Naive thymus-derived CD4-positive, alpha-beta T cell (primary cell): Measurements from ENCODE around the gene GAMT. TPM values are rescaled to one million over a fixed set of nuclear protein-coding genes. Genes with fewer than 3 reads are reported as not detected.

ENCODE experiments used
- ATAC-seq: fragments of 150-1000 bp; cut with Tn5 transposase; 2 replicates; pipeline ENCODE4 v1.10.0; 2021; ENCODE audit warnings: mild to moderate bottlenecking, moderate library complexity
- CTCF ChIA-PET: fragments of 350-600 bp; sonication (Branson Sonifier 250); formaldehyde crosslinking; loops from one replicate; lab custom pipeline; 2021; ENCODE audit warnings: antibody characterized with exemption; lab: Charles Lee
- POLR2A ChIA-PET: fragments of 350-600 bp; sonication (Branson Sonifier 250); formaldehyde crosslinking; loops from one replicate; lab custom pipeline; 2021; ENCODE audit warnings: antibody characterized with exemption, inconsistent platforms; lab: Charles Lee
- DNase-seq, 9 donors: peaks; one replicate each; pipeline versions ENCODE4 v3.0.0 to v3.0.0-alpha.2; 2020 to 2022; ENCODE audit warnings: mixed read lengths in 1 of 9
- H3K27ac ChIP-seq: one replicate; pipeline ENCODE4 v1.7.0; 2013; ENCODE audit warnings: mild to moderate bottlenecking, low read depth, low read length, moderate library complexity
- H3K27me3 ChIP-seq, 2 donors: one replicate each; pipeline ENCODE4 v1.7.0; 2013; ENCODE audit warnings: low read length in 2 of 2, mild to moderate bottlenecking in 2 of 2, moderate library complexity in 2 of 2; ENCODE audit not compliant: control insufficient read depth in 2 of 2, insufficient read depth in 2 of 2
- H3K36me3 ChIP-seq, 3 experiments: 1 replicate in 2 of 3; 2 replicates in 1 of 3; pipeline ENCODE4 v1.7.0; 2013; ENCODE audit warnings: low read length in 3 of 3, mild to moderate bottlenecking in 3 of 3, moderate library complexity in 1 of 3; ENCODE audit not compliant: insufficient read depth in 3 of 3, control insufficient read depth in 2 of 3
- H3K4me1 ChIP-seq, 2 donors: one replicate each; pipeline ENCODE4 v1.7.0; 2013; ENCODE audit warnings: low read length in 2 of 2, mild to moderate bottlenecking in 2 of 2, moderate library complexity in 1 of 2; ENCODE audit not compliant: control insufficient read depth in 2 of 2, insufficient read depth in 2 of 2
- H3K4me3 ChIP-seq: 2 replicates; pipeline ENCODE4 v1.7.0; 2013; ENCODE audit warnings: mild to moderate bottlenecking, low read length
- H3K9me3 ChIP-seq, 3 experiments: 1 replicate in 2 of 3; 2 replicates in 1 of 3; pipeline ENCODE4 v1.7.0; 2013; ENCODE audit warnings: low read length in 3 of 3; ENCODE audit not compliant: control insufficient read depth in 2 of 3
- H3K27ac Mint-ChIP-seq, 9 donors: one replicate each; pipeline ENCODE4 v1.8.0; 2020 to 2022; ENCODE audit warnings: mixed read lengths in 9 of 9, mild to moderate bottlenecking in 8 of 9, moderate library complexity in 5 of 9, inconsistent platforms in 2 of 9
- H3K27me3 Mint-ChIP-seq, 5 donors: one replicate each; pipeline ENCODE4 v1.8.0; 2021 to 2022; ENCODE audit warnings: mixed read lengths in 5 of 5, mild to moderate bottlenecking in 1 of 5
- H3K36me3 Mint-ChIP-seq, 5 donors: one replicate each; pipeline ENCODE4 v1.8.0; 2020 to 2022; ENCODE audit warnings: mixed read lengths in 5 of 5, mild to moderate bottlenecking in 3 of 5, inconsistent platforms in 1 of 5
- H3K4me1 Mint-ChIP-seq, 7 donors: one replicate each; pipeline ENCODE4 v1.8.0; 2020 to 2022; ENCODE audit warnings: mixed read lengths in 7 of 7, mild to moderate bottlenecking in 3 of 7, inconsistent platforms in 1 of 7
- H3K4me3 Mint-ChIP-seq, 10 donors: one replicate each; pipeline ENCODE4 v1.8.0; 2020 to 2022; ENCODE audit warnings: mild to moderate bottlenecking in 10 of 10, mixed read lengths in 10 of 10, moderate library complexity in 6 of 10, inconsistent platforms in 2 of 10
- H3K9me3 Mint-ChIP-seq, 11 donors: one replicate each; pipeline ENCODE4 v1.8.0; 2020 to 2022; ENCODE audit warnings: mixed read lengths in 11 of 11, mild to moderate bottlenecking in 4 of 11, inconsistent platforms in 1 of 11, moderate library complexity in 1 of 11
- intact Hi-C, 2 donors: fragments of 100-400 bp; cut with micrococcal nuclease; formaldehyde crosslinking; loops; one replicate each; pipeline ENCODE4 v1.15.1; 2023
- polyA plus RNA-seq, 2 donors: library from polyadenylated mRNA; unstranded; fragments of 300-500 nt; fragmentation: Illumina TruSeq; gene quantifications; one replicate each; pipeline ENCODE4 v1.2.3, GENCODE V29; 2021
- total RNA-seq, 6 experiments: library from RNA in 5 of 6; stranded (reverse) in 5 of 6; gene quantifications; 1 replicate in 5 of 6; 2 replicates in 1 of 6; pipeline ENCODE4 v1.2.3 and lab custom pipeline; 2021 to 2026

Gene GAMT
- total and polyA plus RNA-seq, 7 experiments from 2014 or later, result 10.9 to 32.3 (median 22.8) TPM

DNA sequence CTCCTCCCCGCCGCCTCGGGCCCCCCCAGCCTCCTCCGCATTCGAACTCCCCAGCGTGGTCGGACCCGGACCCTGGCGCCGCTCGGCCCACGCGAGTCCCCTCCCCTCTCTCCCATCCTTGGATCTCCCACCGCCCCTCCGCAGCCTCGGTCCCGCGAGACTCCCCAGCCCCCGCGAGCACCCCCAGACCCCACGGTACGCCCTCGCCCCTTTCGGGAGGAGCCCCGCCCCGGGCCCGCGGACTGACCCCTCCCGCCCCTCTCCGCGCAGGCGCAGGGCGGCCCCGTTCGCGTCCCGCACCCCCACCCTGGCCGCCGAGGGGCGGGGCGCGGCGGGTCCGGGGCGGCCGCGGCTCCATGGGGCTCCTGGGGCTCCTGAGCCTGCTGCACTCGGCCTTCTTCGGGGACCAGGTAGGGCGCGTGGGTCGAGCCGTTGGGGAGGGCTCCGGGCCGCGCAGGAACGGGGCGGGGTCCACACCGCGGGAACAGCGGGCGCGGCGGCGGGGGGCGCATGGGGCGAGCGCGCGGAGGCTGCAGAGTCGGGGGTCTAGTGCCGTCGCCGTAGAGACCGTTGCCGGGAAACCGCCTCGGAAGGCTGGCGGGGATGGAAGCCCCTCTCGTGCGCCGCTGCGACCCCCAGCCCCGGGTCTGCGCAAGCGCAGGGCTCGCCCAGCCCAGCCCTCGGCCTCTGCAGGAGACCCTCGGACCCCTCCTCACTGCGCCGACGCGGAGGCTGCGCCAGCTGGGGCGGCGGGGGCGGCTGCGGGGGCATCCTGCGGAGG lies 44.8 kb upstream of the GAMT start:
- H3K4me1 Mint-ChIP-seq, result peaks cover 13 to 29% (median 17%) of the 10 kb centered on the region in 7 donors
- DNase-seq (no peak), ATAC-seq (no peak)
- Histone ChIP-seq H3K4me3 (no peak overlapping the region), H3K9me3 (no peaks in the 10 kb centered on the region), H3K27me3 (peaks cover 12 to 34% of the 10 kb centered on the region in 2 donors), H3K36me3 (peaks cover 0 to 15% (median 11%) of the 10 kb centered on the region in 3 experiments), H3K4me1 (peaks cover 5 to 9% of the 10 kb centered on the region in 2 donors), H3K27ac (no peak overlapping the region)
- peaks cover 0 to 14% (median 3%) of the 10 kb centered on the region in 5 donors for H3K36me3 Mint-ChIP-seq
- peaks cover 0 to 4% (median 0%) of the 10 kb centered on the region in 11 donors for H3K9me3 Mint-ChIP-seq
- CTCF ChIA-PET, result interaction anchor here (1.6 kb wide), 1 partner anchor 20 kb away, joined by 4 read pairs; no protein-coding TSS in a partner anchor
- POLR2A ChIA-PET, result interaction anchor here (1.2 kb wide), 1 partner anchor 9 kb away, joined by 5 read pairs; no protein-coding TSS in a partner anchor
- intact Hi-C loops, result loop anchor here (1.0 to 10.0 kb wide), 4 partner anchors 24 to 69 kb away; partner anchors contain the start of genes ADAMTSL5 (in 2 of the 2) and PCSK4 (in 1 of the 2)
- H3K27ac Mint-ChIP-seq, result no peak overlapping the region
- peak overlapping the region in 2 of 10 donors; percentile 43 to 76 for H3K4me3 Mint-ChIP-seq
- H3K27me3 Mint-ChIP-seq, result peaks cover 30 to 40% (median 33%) of the 10 kb centered on the region in 5 donors

GRCh38 chr19:1445185-1445931 lies 44.0 kb upstream of the GAMT start:
- Mint-ChIP-seq H3K4me3 (peak overlapping the region; percentile 34 to 78 (median 64)), H3K27me3 (peaks cover 22 to 32% (median 25%) of the 10 kb centered on the region in 5 donors), H3K4me1 (peaks cover 9 to 30% (median 15%) of the 10 kb centered on the region in 7 donors), H3K27ac (peak overlapping the region in 1 of 9 donors; percentile 5), H3K36me3 (peaks cover 0 to 19% (median 8%) of the 10 kb centered on the region in 5 donors), H3K9me3 (peaks cover 0 to 2% (median 0%) of the 10 kb centered on the region in 11 donors)
- ATAC-seq (peak; percentile 94), DNase-seq (peak; percentile 48 to 88 (median 71))
- Histone ChIP-seq H3K9me3 (no peaks in the 10 kb centered on the region), H3K36me3 (peaks cover 7 to 22% (median 14%) of the 10 kb centered on the region in 3 experiments), H3K4me1 (peaks cover 5 to 9% of the 10 kb centered on the region in 2 donors), H3K27me3 (peaks cover 12 to 27% of the 10 kb centered on the region in 2 donors), H3K27ac (no peak overlapping the region), H3K4me3 (peak overlapping the region; percentile 50)
- intact Hi-C loops, result loop anchor here (1.0 to 10.0 kb wide), 4 partner anchors 25 to 69 kb away; partner anchors contain the start of genes ADAMTSL5 (in 2 of the 2) and PCSK4 (in 1 of the 2)
- ChIA-PET CTCF (interaction anchor here (0.8 to 1.6 kb wide), 3 partner anchors 21 to 163 kb away, joined by 3 to 4 read pairs (median 3); no protein-coding TSS in a partner anchor), POLR2A (interaction anchor here (0.9 to 1.2 kb wide), 2 partner anchors 10 to 27 kb away, joined by 5 read pairs; no protein-coding TSS in a partner anchor)

- POLR2A ChIA-PET, result interaction anchor here (0.7 kb wide), 1 partner anchor 25 kb away, joined by 3 read pairs; no protein-coding TSS in a partner anchor
- H3K9me3 ChIP-seq, result no peaks in the 10 kb centered on the region
- H3K36me3 ChIP-seq, result peaks cover 14 to 41% (median 15%) of the 10 kb centered on the region in 3 experiments
- no peak overlapping the region for H3K4me3 ChIP-seq
- intact Hi-C loops, result loop anchor here in 1 of 2 donors (10.0 kb wide), 1 partner anchor 73 kb away; the partner anchor contains the start of gene ADAMTSL5
- Mint-ChIP-seq H3K27me3 (peaks cover 0 to 6% (median 0%) of the 10 kb centered on the region in 5 donors), H3K9me3 (peaks cover 0 to 6% (median 0%) of the 10 kb centered on the region in 11 donors), H3K36me3 (peaks cover 0 to 23% (median 4%) of the 10 kb centered on the region in 5 donors), H3K4me3 (peak overlapping the region in 5 of 10 donors; percentile 42 to 98 (median 51)), H3K27ac (peak overlapping the region in 4 of 9 donors; percentile 21 to 67 (median 44)), H3K4me1 (peaks cover 14 to 34% (median 25%) of the 10 kb centered on the region in 7 donors)
- CTCF ChIA-PET, result no interaction called here
- H3K4me1 ChIP-seq, result peaks cover 13 to 20% of the 10 kb centered on the region in 2 donors
- DNase-seq (no peak), ATAC-seq (no peak)
- no peaks in the 10 kb centered on the region for H3K27me3 ChIP-seq
- H3K27ac ChIP-seq, result no peak overlapping the region
Observed at GRCh38 chr19:1441677-1442438, 40.5 kb upstream of the GAMT start.

- H3K4me3 Mint-ChIP-seq, result peak overlapping the region in 9 of 10 donors; percentile 41 to 98 (median 71)
- H3K27ac Mint-ChIP-seq, result peak overlapping the region in 5 of 9 donors; percentile 4 to 99 (median 48)
- peaks cover 14 to 41% (median 15%) of the 10 kb centered on the region in 3 experiments for H3K36me3 ChIP-seq
Observed at GRCh38 chr19:1441022-1441426, 39.7 kb upstream of the GAMT start.

DNA sequence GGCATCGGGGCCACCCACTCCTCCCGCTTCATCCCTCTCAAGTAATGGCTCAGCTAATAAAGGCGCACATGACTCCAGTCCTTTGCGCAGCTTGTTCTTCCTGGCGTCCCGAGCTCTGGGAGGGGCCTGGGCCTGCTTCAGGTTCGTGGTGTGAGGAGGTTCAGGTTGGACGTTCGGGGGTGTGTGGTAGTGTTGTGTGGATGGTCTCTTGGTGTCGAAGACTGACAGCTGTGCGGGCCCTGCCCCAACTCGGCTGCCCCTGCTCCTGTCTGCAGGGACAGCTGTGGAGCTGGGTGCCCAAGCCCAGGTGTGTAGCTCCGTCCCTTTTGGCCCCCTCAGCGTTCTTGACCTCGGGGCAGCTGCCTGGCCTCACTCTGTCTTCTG lies 39.1 kb upstream of the GAMT start:
- Mint-ChIP-seq H3K4me1 (peaks cover 14 to 34% (median 24%) of the 10 kb centered on the region in 7 donors), H3K36me3 (peaks cover 0 to 25% (median 6%) of the 10 kb centered on the region in 5 donors)
- POLR2A ChIA-PET, result interaction anchor here (1.0 to 1.3 kb wide), 2 partner anchors 72 to 165 kb away, joined by 3 read pairs; partner anchors contain the start of gene FAM174C

More at GRCh38 chr19:1441022-1441426, 39.7 kb upstream of the GAMT start:
- Mint-ChIP-seq H3K36me3 (peaks cover 0 to 23% (median 4%) of the 10 kb centered on the region in 5 donors), H3K27me3 (peaks cover 0 to 3% (median 0%) of the 10 kb centered on the region in 5 donors), H3K9me3 (peaks cover 0 to 6% (median 0%) of the 10 kb centered on the region in 11 donors), H3K4me1 (peaks cover 14 to 34% (median 25%) of the 10 kb centered on the region in 7 donors)
- no peak for ATAC-seq
- Histone ChIP-seq H3K4me3 (no peak overlapping the region), H3K9me3 (no peaks in the 10 kb centered on the region), H3K27me3 (no peaks in the 10 kb centered on the region), H3K27ac (no peak overlapping the region), H3K4me1 (peaks cover 13 to 15% of the 10 kb centered on the region in 2 donors)
- POLR2A ChIA-PET, result interaction anchor here (1.0 kb wide), 1 partner anchor 71 kb away, joined by 3 read pairs; no protein-coding TSS in a partner anchor
- intact Hi-C loops, result loop anchor here in 1 of 2 donors (10.0 kb wide), 1 partner anchor 74 kb away; the partner anchor contains the start of gene ADAMTSL5
- DNase-seq, result no peak
- CTCF ChIA-PET, result interaction anchor here (0.6 to 0.7 kb wide), 2 partner anchors 267 to 410 kb away, joined by 3 to 4 read pairs; no protein-coding TSS in a partner anchor

More for the DNA sequence above, 39.1 kb upstream of the GAMT start:
- Histone ChIP-seq H3K27ac (peak overlapping the region; percentile 92), H3K4me1 (peaks cover 13 to 14% of the 10 kb centered on the region in 2 donors), H3K9me3 (no peaks in the 10 kb centered on the region), H3K27me3 (no peaks in the 10 kb centered on the region), H3K36me3 (peaks cover 14 to 45% (median 15%) of the 10 kb centered on the region in 3 experiments), H3K4me3 (no peak overlapping the region)
- Mint-ChIP-seq H3K9me3 (peaks cover 0 to 6% (median 0%) of the 10 kb centered on the region in 11 donors), H3K4me3 (peak overlapping the region; percentile 61 to 98 (median 76)), H3K27ac (peak overlapping the region in 7 of 9 donors; percentile 16 to 99 (median 63)), H3K27me3 (peaks cover 0 to 2% (median 0%) of the 10 kb centered on the region in 5 donors)
- CTCF ChIA-PET, result interaction anchor here (0.6 kb wide), 1 partner anchor 267 kb away, joined by 4 read pairs; no protein-coding TSS in a partner anchor
- intact Hi-C loops, result loop anchor here in 1 of 2 donors (10.0 kb wide), 1 partner anchor 74 kb away; the partner anchor contains the start of gene ADAMTSL5
- no peak for ATAC-seq
- DNase-seq, result no peak
